ENCODE measurements around the gene REG1A.

Gene REG1A

GRCh38 chr2:79084495-79085135 is 35.7 kb upstream of the REG1A start:
- Histone ChIP-seq H3K9me3 (ENCODE audit: insufficient read depth, low read depth, low read length) (no peaks in the 10 kb centered on the region), H3K23ac (ENCODE audit: low read length) (no peak overlapping the region), H2AFZ (ENCODE audit: insufficient read depth, low read length, poor library complexity) (no peak overlapping the region), H2AK5ac (ENCODE audit: low read length) (no peak overlapping the region), H3K36me3 (ENCODE audit: control insufficient read depth in 1 of 2, insufficient read depth in 2 of 2, low read length in 2 of 2) (no peaks in the 10 kb centered on the region), H2BK5ac (ENCODE audit: low read depth, low read length, poor library complexity) (no peak overlapping the region), H3K4me1 (ENCODE audit: control insufficient read depth in 1 of 2, insufficient read depth in 2 of 2, low read length in 2 of 2) (no peaks in the 10 kb centered on the region), H3K4me2 (ENCODE audit: low read length) (no peak overlapping the region), H3K27me3 (ENCODE audit: insufficient read depth, low read length) (no peaks in the 10 kb centered on the region), H2BK120ac (ENCODE audit: insufficient read depth, low read length, poor library complexity) (no peak overlapping the region), H3K14ac (ENCODE audit: low read length) (no peak overlapping the region), H3K4me3 (ENCODE audit: low read depth, low read length) (no peak overlapping the region), H4K12ac (ENCODE audit: low read depth, low read length) (no peak overlapping the region), H3K4ac (ENCODE audit: low read depth, low read length) (no peak overlapping the region), H4K8ac (ENCODE audit: low read depth, low read length) (no peak overlapping the region), H2BK12ac (ENCODE audit: low read length) (no peak overlapping the region), H3K27ac (ENCODE audit: low read depth, low read length) (no peak overlapping the region), H3K9ac (ENCODE audit: low read length) (no peak overlapping the region), H3K18ac (ENCODE audit: low read length) (no peak overlapping the region), H3K79me1 (ENCODE audit: low read length) (no peaks in the 10 kb centered on the region), H3K79me2 (ENCODE audit: control insufficient read depth, insufficient read depth, low read length, poor library complexity) (no peaks in the 10 kb centered on the region), H4K91ac (ENCODE audit: low read depth, low read length) (no peak overlapping the region)
- WGBS (ENCODE audit: extremely low coverage, insufficient coverage, insufficient read length), result no CpG with 5 or more reads among the region's 3 CpGs
- DNase-seq, result no peak

- Histone ChIP-seq H4K12ac (ENCODE audit: low read depth, low read length) (no peak overlapping the region), H3K4ac (ENCODE audit: low read depth, low read length) (no peak overlapping the region), H3K79me1 (ENCODE audit: low read length) (no peaks in the 10 kb centered on the region), H3K9ac (ENCODE audit: low read length) (no peak overlapping the region), H3K27ac (ENCODE audit: low read depth, low read length) (no peak overlapping the region), H4K8ac (ENCODE audit: low read depth, low read length) (no peak overlapping the region), H3K36me3 (ENCODE audit: control insufficient read depth in 1 of 2, insufficient read depth in 2 of 2, low read length in 2 of 2) (no peaks in the 10 kb centered on the region), H3K27me3 (ENCODE audit: insufficient read depth, low read length) (no peaks in the 10 kb centered on the region), H3K9me3 (ENCODE audit: insufficient read depth, low read depth, low read length) (no peaks in the 10 kb centered on the region), H3K79me2 (ENCODE audit: control insufficient read depth, insufficient read depth, low read length, poor library complexity) (no peaks in the 10 kb centered on the region), H3K4me1 (ENCODE audit: control insufficient read depth in 1 of 2, insufficient read depth in 2 of 2, low read length in 2 of 2) (no peaks in the 10 kb centered on the region), H3K18ac (ENCODE audit: low read length) (no peak overlapping the region), H3K23ac (ENCODE audit: low read length) (no peak overlapping the region), H3K14ac (ENCODE audit: low read length) (no peak overlapping the region), H2AFZ (ENCODE audit: insufficient read depth, low read length, poor library complexity) (no peak overlapping the region), H4K91ac (ENCODE audit: low read depth, low read length) (no peak overlapping the region), H3K4me3 (ENCODE audit: low read depth, low read length) (no peak overlapping the region), H2AK5ac (ENCODE audit: low read length) (no peak overlapping the region), H3K4me2 (ENCODE audit: low read length) (no peak overlapping the region), H2BK12ac (ENCODE audit: low read length) (no peak overlapping the region), H2BK5ac (ENCODE audit: low read depth, low read length, poor library complexity) (no peak overlapping the region), H2BK120ac (ENCODE audit: insufficient read depth, low read length, poor library complexity) (no peak overlapping the region)
- no CpG with 5 or more reads among the region's 3 CpGs for WGBS (ENCODE audit: extremely low coverage, insufficient coverage, insufficient read length)
- no peak for DNase-seq
These were observed 34.9 kb upstream of the REG1A start for GRCh38 chr2:79085382-79085781.

GRCh38 chr2:79086255-79086654 is 34.0 kb upstream of the REG1A start:
- Histone ChIP-seq H3K4me1 (ENCODE audit: control insufficient read depth in 1 of 2, insufficient read depth in 2 of 2, low read length in 2 of 2) (no peaks in the 10 kb centered on the region), H2BK5ac (ENCODE audit: low read depth, low read length, poor library complexity) (no peak overlapping the region), H3K9ac (ENCODE audit: low read length) (no peak overlapping the region), H2AK5ac (ENCODE audit: low read length) (no peak overlapping the region), H4K12ac (ENCODE audit: low read depth, low read length) (no peak overlapping the region), H2AFZ (ENCODE audit: insufficient read depth, low read length, poor library complexity) (no peak overlapping the region), H3K27me3 (ENCODE audit: insufficient read depth, low read length) (no peaks in the 10 kb centered on the region), H3K36me3 (ENCODE audit: control insufficient read depth in 1 of 2, insufficient read depth in 2 of 2, low read length in 2 of 2) (no peaks in the 10 kb centered on the region), H4K91ac (ENCODE audit: low read depth, low read length) (no peak overlapping the region), H3K79me1 (ENCODE audit: low read length) (no peaks in the 10 kb centered on the region), H3K14ac (ENCODE audit: low read length) (no peak overlapping the region), H2BK120ac (ENCODE audit: insufficient read depth, low read length, poor library complexity) (no peak overlapping the region), H3K9me3 (ENCODE audit: insufficient read depth, low read depth, low read length) (no peaks in the 10 kb centered on the region), H3K4me3 (ENCODE audit: low read depth, low read length) (no peak overlapping the region), H4K8ac (ENCODE audit: low read depth, low read length) (no peak overlapping the region), H2BK12ac (ENCODE audit: low read length) (no peak overlapping the region), H3K23ac (ENCODE audit: low read length) (no peak overlapping the region), H3K18ac (ENCODE audit: low read length) (no peak overlapping the region), H3K4ac (ENCODE audit: low read depth, low read length) (no peak overlapping the region), H3K27ac (ENCODE audit: low read depth, low read length) (no peak overlapping the region), H3K4me2 (ENCODE audit: low read length) (no peak overlapping the region), H3K79me2 (ENCODE audit: control insufficient read depth, insufficient read depth, low read length, poor library complexity) (no peaks in the 10 kb centered on the region)
- no CpG with 5 or more reads among the region's 4 CpGs for WGBS (ENCODE audit: extremely low coverage, insufficient coverage, insufficient read length)
- no peak for DNase-seq

- no peak within 1 kb of the TSS for H3K4me3 ChIP-seq (ENCODE audit: low read depth, low read length)
- no peak within 1 kb of the TSS for H2BK12ac ChIP-seq (ENCODE audit: low read length)
- H3K79me2 ChIP-seq (ENCODE audit: control insufficient read depth, insufficient read depth, low read length, poor library complexity), result no peaks in the 10 kb centered on the region
- H3K4me1 ChIP-seq (ENCODE audit: control insufficient read depth in 1 of 2, insufficient read depth in 2 of 2, low read length in 2 of 2), result no peaks in the 10 kb centered on the region
- H3K23ac ChIP-seq (ENCODE audit: low read length), result no peak within 1 kb of the TSS
- H3K36me3 ChIP-seq (ENCODE audit: control insufficient read depth in 1 of 2, insufficient read depth in 2 of 2, low read length in 2 of 2), result no peaks in the 10 kb centered on the region
- H3K4ac ChIP-seq (ENCODE audit: low read depth, low read length), result no peak within 1 kb of the TSS
- no peak within 1 kb of the TSS for H3K9ac ChIP-seq (ENCODE audit: low read length)
- H2BK120ac ChIP-seq (ENCODE audit: insufficient read depth, low read length, poor library complexity), result no peak within 1 kb of the TSS
- no peak within 1 kb of the TSS for H3K4me2 ChIP-seq (ENCODE audit: low read length)
- WGBS (ENCODE audit: extremely low coverage, insufficient coverage, insufficient read length), result no CpG with 5 or more reads among the region's 2 CpGs
- no peak within 1 kb of the TSS for H4K8ac ChIP-seq (ENCODE audit: low read depth, low read length)
- no peak within 1 kb of the TSS for H2AFZ ChIP-seq (ENCODE audit: insufficient read depth, low read length, poor library complexity)
- no peak within 1 kb of the TSS for H3K18ac ChIP-seq (ENCODE audit: low read length)
- no peak within 1 kb of the TSS for H4K91ac ChIP-seq (ENCODE audit: low read depth, low read length)
- no peaks in the 10 kb centered on the region for H3K9me3 ChIP-seq (ENCODE audit: insufficient read depth, low read depth, low read length)
- no peak within 1 kb of the TSS for H4K12ac ChIP-seq (ENCODE audit: low read depth, low read length)
- no peak within 1 kb of the TSS for H3K27ac ChIP-seq (ENCODE audit: low read depth, low read length)
- H3K14ac ChIP-seq (ENCODE audit: low read length), result no peak within 1 kb of the TSS
- H3K79me1 ChIP-seq (ENCODE audit: low read length), result no peaks in the 10 kb centered on the region
- no peak within 1 kb of the TSS for H2AK5ac ChIP-seq (ENCODE audit: low read length)
- H3K27me3 ChIP-seq (ENCODE audit: insufficient read depth, low read length), result no peaks in the 10 kb centered on the region
- no peak for DNase-seq
- H2BK5ac ChIP-seq (ENCODE audit: low read depth, low read length, poor library complexity), result no peak within 1 kb of the TSS
These were observed 32.4 kb upstream of the REG1A start, which contains the start of gene REG1B for GRCh38 chr2:79087785-79088364. TSS of gene REG1B (minus strand) at chr2:79087993. CDS start at chr2:79087612, 381 bp downstream.
